Smooth muscle cell (in vitro differentiated cells): Measurements from ENCODE around the gene PIP. TPM values are rescaled to one million over a fixed set of nuclear protein-coding genes. Genes with fewer than 3 reads are reported as not detected.

Experiments used
- DNase-seq: peaks from one replicate; lab custom pipeline; 2025; ENCODE audit not compliant: unreplicated experiment; lab: John Stamatoyannopoulos, UW
- H2AFZ ChIP-seq: fragments of 200-600 bp; sonication (generic); 2 replicates; pipeline ENCODE4 v1.6.0; 2016; ENCODE audit warnings: antibody characterized with exemption, low read depth, mild to moderate bottlenecking
- H3F3A ChIP-seq: fragments of 200-600 bp; sonication (generic); 2 replicates; pipeline ENCODE4 v1.6.0; 2017; ENCODE audit warnings: antibody characterized with exemption, low read depth
- H3K27ac ChIP-seq: fragments of 200-600 bp; sonication (generic); 2 replicates; pipeline ENCODE4 v1.5.1; 2016; ENCODE audit warnings: low read depth, mild to moderate bottlenecking
- H3K27me3 ChIP-seq: fragments of 200-600 bp; sonication (generic); 2 replicates; pipeline ENCODE4 v1.6.1; 2016; ENCODE audit warnings: low read depth, mild to moderate bottlenecking
- H3K36me3 ChIP-seq: fragments of 200-600 bp; sonication (generic); 2 replicates; pipeline ENCODE4 v1.5.1; 2016; ENCODE audit warnings: low read depth
- H3K4me1 ChIP-seq: fragments of 200-600 bp; sonication (generic); 2 replicates; pipeline ENCODE4 v1.5.1; 2016; ENCODE audit warnings: low read depth
- H3K4me2 ChIP-seq: fragments of 200-600 bp; sonication (generic); 2 replicates; pipeline ENCODE4 v1.6.0; 2016; ENCODE audit warnings: mild to moderate bottlenecking
- H3K4me3 ChIP-seq: fragments of 200-600 bp; sonication (generic); 2 replicates; pipeline ENCODE4 v1.5.1; 2016; ENCODE audit warnings: mild to moderate bottlenecking
- H3K79me2 ChIP-seq: fragments of 200-600 bp; sonication (generic); 2 replicates; pipeline ENCODE4 v1.6.0; 2016; ENCODE audit warnings: low read depth, mild to moderate bottlenecking
- H3K9ac ChIP-seq: fragments of 200-600 bp; sonication (generic); 2 replicates; pipeline ENCODE4 v1.6.0; 2016; ENCODE audit warnings: low read depth
- H3K9me3 ChIP-seq: fragments of 200-600 bp; sonication (generic); replicated peaks from 2 replicates; pipeline ENCODE4 v1.5.1; 2016; ENCODE audit warnings: low read depth
- H4K20me1 ChIP-seq: fragments of 200-600 bp; sonication (generic); 2 replicates; pipeline ENCODE4 v1.6.0; 2016; ENCODE audit warnings: low read depth
- WGBS: methylation state at CpG from one replicate; pipeline ENCODE4 v1.1.7; 2016; ENCODE audit warnings: low lambda C conversion rate; 5-methylcytosine and 5-hydroxymethylcytosine counted together
- polyA plus RNA-seq: library from polyadenylated mRNA; unstranded; fragments of >200 nt; fragmentation: Nextera tagmentation; extraction: Ambion mirVana; gene quantifications from 2 replicates; pipeline ENCODE4 v1.2.1, GENCODE V29; 2016
- total RNA-seq: library from RNA; depleted of rRNA; stranded (reverse); fragments of >200 nt; gene quantifications from 2 replicates; pipeline ENCODE4 v1.2.3, GENCODE V29; 2014
- TF ChIP-seq, protein P1 (sequence below): fragments of 200-600 bp; sonication (generic); IDR thresholded peaks from 2 replicates; pipeline ENCODE4 v1.5.1; 2017; ENCODE audit warnings: borderline replicate concordance, mild to moderate bottlenecking, antibody characterized with exemption; ENCODE audit not compliant: insufficient read depth, poor library complexity, severe bottlenecking

The PIP gene
- total and polyA plus RNA-seq, 2 experiments from 2014 or later = not detected

GRCh38 chr7:143183024-143183423 is 51.1 kb downstream of the PIP start, which contains the start of gene TAS2R39:
Gene TAS2R39, plus strand, starts transcription at chr7:143183419. Its CDS starts 0 bp downstream, at chr7:143183419.
- 90% methylated on average over 3 of the region's 3 CpGs for WGBS
- Histone ChIP-seq H3K36me3 (no peaks in the 10 kb centered on the region), H2AFZ (no peak within 1 kb of the TSS), H3K9ac (no peak within 1 kb of the TSS), H3K9me3 (no peaks in the 10 kb centered on the region), H3K4me1 (no peaks in the 10 kb centered on the region), H4K20me1 (no peaks in the 10 kb centered on the region), H3K27ac (no peak within 1 kb of the TSS), H3K4me2 (no peak within 1 kb of the TSS), H3K27me3 (no peaks in the 10 kb centered on the region), H3K4me3 (no peak within 1 kb of the TSS), H3K79me2 (no peaks in the 10 kb centered on the region), H3F3A (no peaks in the 10 kb centered on the region)
- TF ChIP-seq, protein P1, sequence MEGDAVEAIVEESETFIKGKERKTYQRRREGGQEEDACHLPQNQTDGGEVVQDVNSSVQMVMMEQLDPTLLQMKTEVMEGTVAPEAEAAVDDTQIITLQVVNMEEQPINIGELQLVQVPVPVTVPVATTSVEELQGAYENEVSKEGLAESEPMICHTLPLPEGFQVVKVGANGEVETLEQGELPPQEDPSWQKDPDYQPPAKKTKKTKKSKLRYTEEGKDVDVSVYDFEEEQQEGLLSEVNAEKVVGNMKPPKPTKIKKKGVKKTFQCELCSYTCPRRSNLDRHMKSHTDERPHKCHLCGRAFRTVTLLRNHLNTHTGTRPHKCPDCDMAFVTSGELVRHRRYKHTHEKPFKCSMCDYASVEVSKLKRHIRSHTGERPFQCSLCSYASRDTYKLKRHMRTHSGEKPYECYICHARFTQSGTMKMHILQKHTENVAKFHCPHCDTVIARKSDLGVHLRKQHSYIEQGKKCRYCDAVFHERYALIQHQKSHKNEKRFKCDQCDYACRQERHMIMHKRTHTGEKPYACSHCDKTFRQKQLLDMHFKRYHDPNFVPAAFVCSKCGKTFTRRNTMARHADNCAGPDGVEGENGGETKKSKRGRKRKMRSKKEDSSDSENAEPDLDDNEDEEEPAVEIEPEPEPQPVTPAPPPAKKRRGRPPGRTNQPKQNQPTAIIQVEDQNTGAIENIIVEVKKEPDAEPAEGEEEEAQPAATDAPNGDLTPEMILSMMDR = no peak
- no peak for DNase-seq

- Histone ChIP-seq H3K4me3 (no peak overlapping the region), H4K20me1 (no peaks in the 10 kb centered on the region), H3K27me3 (no peaks in the 10 kb centered on the region), H2AFZ (no peak overlapping the region), H3K9ac (no peak overlapping the region), H3K36me3 (no peaks in the 10 kb centered on the region), H3K79me2 (no peaks in the 10 kb centered on the region), H3F3A (no peaks in the 10 kb centered on the region), H3K9me3 (no peaks in the 10 kb centered on the region), H3K27ac (no peak overlapping the region), H3K4me2 (no peak overlapping the region), H3K4me1 (no peaks in the 10 kb centered on the region)
- DNase-seq = no peak
- 70% methylated on average over 1 of the region's 1 CpG for WGBS
- TF ChIP-seq, protein P1 = no peak
Observed at GRCh38 chr7:143185551-143185950, 53.7 kb downstream of the PIP start.

DNA sequence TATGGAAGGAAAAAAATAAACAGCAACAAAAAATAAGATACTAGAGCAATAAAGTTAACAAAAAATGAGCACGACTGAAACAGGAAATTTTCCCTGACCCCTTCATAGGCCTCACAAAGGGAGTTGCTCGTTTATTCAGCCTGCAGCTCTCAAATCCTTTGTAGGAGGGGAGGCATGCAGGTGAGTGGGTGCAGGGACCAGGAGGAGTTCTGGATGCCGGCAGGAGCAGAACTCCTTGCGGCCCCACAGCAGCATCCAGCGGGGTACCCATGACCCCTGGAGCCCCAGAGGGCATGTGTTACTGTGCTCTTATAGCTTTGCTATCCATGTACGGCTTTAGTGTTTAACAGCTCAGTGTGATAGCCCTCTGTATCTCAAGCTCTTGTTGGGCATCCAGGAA is 57.1 kb downstream of the PIP start:
- TF ChIP-seq, protein P1 = no peak

More for the DNA sequence above, 57.1 kb downstream of the PIP start:
- no peaks in the 10 kb centered on the region for H3F3A ChIP-seq
- no peaks in the 10 kb centered on the region for H3K36me3 ChIP-seq
- H3K27ac ChIP-seq = no peak overlapping the region
- no peaks in the 10 kb centered on the region for H3K4me1 ChIP-seq
- H3K9ac ChIP-seq = no peak overlapping the region
- no peaks in the 10 kb centered on the region for H3K9me3 ChIP-seq
- DNase-seq = no peak
- no peaks in the 10 kb centered on the region for H3K27me3 ChIP-seq
- no peak overlapping the region for H3K4me3 ChIP-seq
- WGBS = 76% methylated on average over 6 of the region's 6 CpGs
- H4K20me1 ChIP-seq = no peaks in the 10 kb centered on the region
- no peaks in the 10 kb centered on the region for H3K79me2 ChIP-seq
- H3K4me2 ChIP-seq = no peak overlapping the region
- H2AFZ ChIP-seq = no peak overlapping the region

Other genes starting within 250 kb of the PIP start
- under 0.01 TPM in 1 of 2 replicates, not detected in the other for gene TRPV6, start 246.3 kb upstream of the PIP start, total RNA-seq
- 0.17 and 0.60 TPM in 2 replicates for gene TRPV6, start 246.3 kb upstream of the PIP start, polyA plus RNA-seq
- gene TRPV5, start 198.3 kb upstream of the PIP start, total RNA-seq = not detected in 2 replicates
- not detected in 2 replicates for gene TRPV5, start 198.3 kb upstream of the PIP start, polyA plus RNA-seq
- not detected in 2 replicates for gene LLCFC1, start 192.6 kb upstream of the PIP start, total RNA-seq
- gene LLCFC1, start 192.6 kb upstream of the PIP start, polyA plus RNA-seq = not detected in 2 replicates
- gene KEL, start 169.7 kb upstream of the PIP start, total RNA-seq = 0.09 and 0.94 TPM in 2 replicates
- gene KEL, start 169.7 kb upstream of the PIP start, polyA plus RNA-seq = 0.56 TPM in 1 of 2 replicates, not detected in the other
- 0.45 and 0.72 TPM in 2 replicates for gene OR9A2, start 104.9 kb upstream of the PIP start, total RNA-seq
- gene OR9A2, start 104.9 kb upstream of the PIP start, polyA plus RNA-seq = not detected in 2 replicates
- gene OR6V1, start 79.7 kb upstream of the PIP start, total RNA-seq = not detected in 2 replicates
- 0.40 TPM in 1 of 2 replicates, not detected in the other for gene OR6V1, start 79.7 kb upstream of the PIP start, polyA plus RNA-seq
- not detected in 2 replicates for gene TAS2R39, start 51.3 kb downstream of the PIP start, total RNA-seq
- not detected in 2 replicates for gene TAS2R39, start 51.3 kb downstream of the PIP start, polyA plus RNA-seq
- gene TAS2R40, start 90.0 kb downstream of the PIP start, total RNA-seq = not detected in 2 replicates
- not detected in 2 replicates for gene TAS2R40, start 90.0 kb downstream of the PIP start, polyA plus RNA-seq
- 102 and 158 TPM in 2 replicates for gene GSTK1, start 131.4 kb downstream of the PIP start, total RNA-seq
- 105 and 136 TPM in 2 replicates for gene GSTK1, start 131.4 kb downstream of the PIP start, polyA plus RNA-seq
- 0.99 and 9.1 TPM in 2 replicates for gene TMEM139, start 152.9 kb downstream of the PIP start, total RNA-seq
- 0.93 and 4.0 TPM in 2 replicates for gene TMEM139, start 152.9 kb downstream of the PIP start, polyA plus RNA-seq
- 13.4 and 22.0 TPM in 2 replicates for gene CASP2, start 156.3 kb downstream of the PIP start, total RNA-seq
- gene CASP2, start 156.3 kb downstream of the PIP start, polyA plus RNA-seq = 8.1 and 10.7 TPM in 2 replicates
- gene CLCN1, start 184.0 kb downstream of the PIP start, total RNA-seq = not detected in 2 replicates
- gene CLCN1, start 184.0 kb downstream of the PIP start, polyA plus RNA-seq = not detected in 2 replicates
- 0.09 and 0.31 TPM in 2 replicates for gene FAM131B, start 230.6 kb downstream of the PIP start, total RNA-seq
- 0.03 TPM in 1 of 2 replicates, not detected in the other for gene FAM131B, start 230.6 kb downstream of the PIP start, polyA plus RNA-seq
- gene ZYX, start 249.3 kb downstream of the PIP start, total RNA-seq = 52.2 and 71.1 TPM in 2 replicates
- 322 and 354 TPM in 2 replicates for gene ZYX, start 249.3 kb downstream of the PIP start, polyA plus RNA-seq